Neural crest cell (in vitro differentiated cells): Measurements from ENCODE around the gene SYTL3. TPM values are rescaled to one million over a fixed set of nuclear protein-coding genes. Genes with fewer than 3 reads are reported as not detected.
"Not testable (repeated sequence)": the region's sequence is repeated elsewhere in the genome, so short reads cannot be mapped to it uniquely, and the experiment has no call there.

Experiments used
- DNase-seq: peaks from one replicate; pipeline ENCODE4 v3.0.0; 2021; ENCODE audit warnings: low read depth, mixed read lengths, low spot score
- H3K27ac Mint-ChIP-seq: one replicate; pipeline ENCODE4 v1.8.0; 2021; ENCODE audit warnings: mild to moderate bottlenecking, mixed read lengths; ENCODE audit not compliant: unreplicated experiment
- H3K27me3 Mint-ChIP-seq: 2 replicates; pipeline ENCODE4 v1.8.0; 2021; ENCODE audit warnings: low read depth, mild to moderate bottlenecking, mixed read lengths
- H3K36me3 Mint-ChIP-seq: 2 replicates; pipeline ENCODE4 v1.8.0; 2021; ENCODE audit warnings: low read depth, mild to moderate bottlenecking, mixed read lengths
- H3K4me1 Mint-ChIP-seq: 2 replicates; pipeline ENCODE4 v1.8.0; 2021; ENCODE audit warnings: mixed read lengths
- H3K4me3 Mint-ChIP-seq: one replicate; pipeline ENCODE4 v1.8.0; 2021; ENCODE audit warnings: mild to moderate bottlenecking, mixed read lengths
- H3K9me3 Mint-ChIP-seq: 2 replicates; pipeline ENCODE4 v1.8.0; 2021; ENCODE audit warnings: mixed read lengths
- total RNA-seq: library from RNA; stranded (reverse); gene quantifications from 2 replicates; pipeline ENCODE4 v1.2.1, GENCODE V29; 2021
- TF ChIP-seq, protein P1 (sequence below): fragments of 200-600 bp; sonication (generic); conservative IDR thresholded peaks from 2 replicates; pipeline ENCODE4 v1.5.0; 2021; ENCODE audit warnings: antibody characterized with exemption, mild to moderate bottlenecking

Gene SYTL3
- total RNA-seq, 1 donor from 2014 or later, result 0.28 TPM

DNA sequence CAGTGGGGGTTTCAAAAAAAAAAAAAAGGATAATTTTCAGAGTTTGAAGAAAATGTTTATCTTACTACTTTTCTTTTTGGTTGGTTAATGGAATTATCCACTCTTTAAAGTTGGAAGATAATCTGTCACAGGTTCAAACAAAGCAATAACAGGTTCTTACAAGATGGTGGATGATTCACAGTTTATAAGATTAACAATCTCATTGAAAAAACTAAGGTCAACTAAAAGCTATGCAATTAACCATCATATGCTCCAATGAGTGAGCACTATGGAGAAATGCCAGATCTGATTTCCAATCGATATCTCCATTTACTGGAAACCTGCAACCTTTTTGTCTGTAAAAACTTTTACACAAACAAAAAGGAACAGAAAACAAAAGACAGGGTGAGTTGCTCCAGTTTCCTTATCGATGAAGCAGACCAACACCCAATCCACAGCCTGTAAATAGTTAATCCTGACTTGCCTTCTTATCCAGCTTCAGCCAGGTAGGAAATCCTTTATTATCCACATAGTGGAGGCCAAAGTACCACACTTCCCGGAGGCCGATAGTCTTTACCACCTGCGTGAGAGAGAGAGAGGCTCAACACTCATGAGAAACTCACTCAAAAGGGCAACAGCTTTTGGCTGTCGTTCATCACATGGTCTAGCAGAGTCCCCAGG lies 136.9 kb downstream of the SYTL3 start:
- H3K27ac Mint-ChIP-seq, result no peak overlapping the region
- DNase-seq, result no peak
- H3K36me3 Mint-ChIP-seq, result peaks cover 12% of the 10 kb centered on the region

GRCh38 chr6:158787395-158787794 lies 137.5 kb downstream of the SYTL3 start:
- DNase-seq, result no peak
- Mint-ChIP-seq H3K4me3 (no peak overlapping the region), H3K36me3 (peaks cover 12% of the 10 kb centered on the region), H3K27ac (no peak overlapping the region), H3K27me3 (no peaks in the 10 kb centered on the region), H3K9me3 (no peaks in the 10 kb centered on the region), H3K4me1 (peaks cover 17% of the 10 kb centered on the region)
- TF ChIP-seq, protein P1, sequence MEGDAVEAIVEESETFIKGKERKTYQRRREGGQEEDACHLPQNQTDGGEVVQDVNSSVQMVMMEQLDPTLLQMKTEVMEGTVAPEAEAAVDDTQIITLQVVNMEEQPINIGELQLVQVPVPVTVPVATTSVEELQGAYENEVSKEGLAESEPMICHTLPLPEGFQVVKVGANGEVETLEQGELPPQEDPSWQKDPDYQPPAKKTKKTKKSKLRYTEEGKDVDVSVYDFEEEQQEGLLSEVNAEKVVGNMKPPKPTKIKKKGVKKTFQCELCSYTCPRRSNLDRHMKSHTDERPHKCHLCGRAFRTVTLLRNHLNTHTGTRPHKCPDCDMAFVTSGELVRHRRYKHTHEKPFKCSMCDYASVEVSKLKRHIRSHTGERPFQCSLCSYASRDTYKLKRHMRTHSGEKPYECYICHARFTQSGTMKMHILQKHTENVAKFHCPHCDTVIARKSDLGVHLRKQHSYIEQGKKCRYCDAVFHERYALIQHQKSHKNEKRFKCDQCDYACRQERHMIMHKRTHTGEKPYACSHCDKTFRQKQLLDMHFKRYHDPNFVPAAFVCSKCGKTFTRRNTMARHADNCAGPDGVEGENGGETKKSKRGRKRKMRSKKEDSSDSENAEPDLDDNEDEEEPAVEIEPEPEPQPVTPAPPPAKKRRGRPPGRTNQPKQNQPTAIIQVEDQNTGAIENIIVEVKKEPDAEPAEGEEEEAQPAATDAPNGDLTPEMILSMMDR, result no peak

More for the DNA sequence above, 136.9 kb downstream of the SYTL3 start:
- no peaks in the 10 kb centered on the region for H3K9me3 Mint-ChIP-seq
- H3K4me1 Mint-ChIP-seq, result peaks cover 17% of the 10 kb centered on the region
- TF ChIP-seq, protein P1, result no peak
- no peaks in the 10 kb centered on the region for H3K27me3 Mint-ChIP-seq
- no peak overlapping the region for H3K4me3 Mint-ChIP-seq

- H3K9me3 Mint-ChIP-seq, result no peaks in the 10 kb centered on the region
- H3K36me3 Mint-ChIP-seq, result peaks cover 5% of the 10 kb centered on the region
- H3K27me3 Mint-ChIP-seq, result no peaks in the 10 kb centered on the region
- TF ChIP-seq, protein P1, result no peak
- H3K4me3 Mint-ChIP-seq, result no peak overlapping the region
- peaks cover 17% of the 10 kb centered on the region for H3K4me1 Mint-ChIP-seq
- no peak overlapping the region for H3K27ac Mint-ChIP-seq
- DNase-seq, result no peak
These were observed 139.5 kb downstream of the SYTL3 start for GRCh38 chr6:158789115-158789917.

GRCh38 chr6:158791274-158791855 lies 141.5 kb downstream of the SYTL3 start:
- Mint-ChIP-seq H3K4me3 (no peak overlapping the region), H3K4me1 (peaks cover 17% of the 10 kb centered on the region), H3K36me3 (peaks cover 2% of the 10 kb centered on the region), H3K27me3 (no peaks in the 10 kb centered on the region), H3K9me3 (no peaks in the 10 kb centered on the region), H3K27ac (no peak overlapping the region)
- TF ChIP-seq, protein P1, result no peak
- DNase-seq, result no peak

DNA sequence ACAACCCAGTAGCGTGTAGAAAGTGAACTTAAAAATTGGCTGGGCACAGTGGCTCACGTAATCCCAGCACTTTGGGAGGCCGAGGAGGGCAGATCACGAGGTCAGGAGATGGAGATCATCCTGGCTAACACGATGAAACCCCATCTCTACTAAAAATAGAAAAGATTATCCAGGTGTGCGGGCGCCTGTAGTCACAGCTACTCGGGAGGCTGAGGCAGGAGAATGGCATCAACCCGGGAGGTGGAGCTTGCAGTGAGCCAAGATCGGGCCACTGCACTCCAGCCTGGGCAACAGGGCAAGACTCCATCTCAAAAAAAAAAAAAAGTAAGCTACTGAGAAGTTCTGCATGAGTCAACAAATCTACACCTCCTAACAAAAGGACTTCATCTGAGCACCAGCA lies 142.7 kb downstream of the SYTL3 start:
- H3K27ac Mint-ChIP-seq, H3K36me3 Mint-ChIP-seq: not testable (repeated sequence)

More for the DNA sequence above, 142.7 kb downstream of the SYTL3 start:
- H3K9me3 Mint-ChIP-seq, H3K27me3 Mint-ChIP-seq, H3K4me3 Mint-ChIP-seq, DNase-seq: not testable (repeated sequence)
- peaks cover 22% of the 10 kb centered on the region for H3K4me1 Mint-ChIP-seq
